ENCODE results near the gene FBN2.

DNA sequence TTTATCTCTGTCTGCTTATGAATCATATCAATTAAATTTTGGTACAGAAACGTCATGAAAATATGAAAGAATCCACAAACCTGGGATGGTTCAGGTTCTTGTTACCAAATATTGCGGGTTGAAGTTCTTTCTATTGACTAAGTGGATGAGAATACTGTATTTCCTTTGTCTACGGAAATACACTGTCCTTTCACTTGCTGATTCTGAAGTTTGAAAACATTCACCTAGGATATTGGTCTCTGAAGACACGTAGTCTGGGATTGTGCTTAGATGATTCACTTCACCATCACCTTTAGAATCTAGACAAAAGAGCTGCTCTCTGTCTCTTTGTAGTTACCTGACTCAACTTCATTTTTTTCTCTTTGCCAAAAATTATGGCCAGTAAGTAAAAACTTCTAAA, 222.4 kb downstream of the FBN2 start:
- TF ChIP-seq, protein P1, sequence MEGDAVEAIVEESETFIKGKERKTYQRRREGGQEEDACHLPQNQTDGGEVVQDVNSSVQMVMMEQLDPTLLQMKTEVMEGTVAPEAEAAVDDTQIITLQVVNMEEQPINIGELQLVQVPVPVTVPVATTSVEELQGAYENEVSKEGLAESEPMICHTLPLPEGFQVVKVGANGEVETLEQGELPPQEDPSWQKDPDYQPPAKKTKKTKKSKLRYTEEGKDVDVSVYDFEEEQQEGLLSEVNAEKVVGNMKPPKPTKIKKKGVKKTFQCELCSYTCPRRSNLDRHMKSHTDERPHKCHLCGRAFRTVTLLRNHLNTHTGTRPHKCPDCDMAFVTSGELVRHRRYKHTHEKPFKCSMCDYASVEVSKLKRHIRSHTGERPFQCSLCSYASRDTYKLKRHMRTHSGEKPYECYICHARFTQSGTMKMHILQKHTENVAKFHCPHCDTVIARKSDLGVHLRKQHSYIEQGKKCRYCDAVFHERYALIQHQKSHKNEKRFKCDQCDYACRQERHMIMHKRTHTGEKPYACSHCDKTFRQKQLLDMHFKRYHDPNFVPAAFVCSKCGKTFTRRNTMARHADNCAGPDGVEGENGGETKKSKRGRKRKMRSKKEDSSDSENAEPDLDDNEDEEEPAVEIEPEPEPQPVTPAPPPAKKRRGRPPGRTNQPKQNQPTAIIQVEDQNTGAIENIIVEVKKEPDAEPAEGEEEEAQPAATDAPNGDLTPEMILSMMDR (IDR thresholded peaks at IDR 0.05): no peak
- no peak for TF ChIP-seq POLR2A (IDR thresholded peaks at IDR 0.05)
